Astrocyte (in vitro differentiated cells and primary cell): Measurements from ENCODE around the gene BOLA1. TPM values are rescaled to one million over a fixed set of nuclear protein-coding genes. Genes with fewer than 3 reads are reported as not detected.

Experiments used
- DNase-seq: peaks from one replicate; pipeline ENCODE4 v3.0.0-alpha.2; 2010; ENCODE audit warnings: low read depth
- FAIRE-seq: peaks from 2 replicates; lab custom pipeline; 2011; peaks lifted over from hg19 to GRCh38; lab: Jason Lieb, UNC
- H2AFZ ChIP-seq: 2 replicates; pipeline ENCODE4 v1.6.0; 2012; ENCODE audit warnings: low read depth, low read length, inconsistent platforms
- H3K27ac ChIP-seq: 2 replicates; pipeline ENCODE4 v1.5.1; 2011; ENCODE audit warnings: low read depth, low read length, inconsistent platforms
- H3K27me3 ChIP-seq: 2 replicates; pipeline ENCODE4 v1.6.0; 2011; ENCODE audit warnings: low read length, inconsistent platforms; ENCODE audit not compliant: insufficient read depth
- H3K36me3 ChIP-seq: 2 replicates; pipeline ENCODE4 v1.5.1; 2011; ENCODE audit warnings: low read length, inconsistent platforms; ENCODE audit not compliant: insufficient read depth
- H3K4me1 ChIP-seq: 2 replicates; pipeline ENCODE4 v1.5.1; 2011; ENCODE audit warnings: low read length, inconsistent platforms; ENCODE audit not compliant: insufficient read depth
- H3K4me2 ChIP-seq: 2 replicates; pipeline ENCODE4 v1.6.0; 2012; ENCODE audit warnings: low read length, inconsistent platforms
- H3K4me3 ChIP-seq: 2 replicates; pipeline ENCODE4 v1.5.1; 2011; ENCODE audit warnings: low read depth, mild to moderate bottlenecking, low read length, inconsistent platforms; ENCODE audit not compliant: insufficient read depth
- H3K79me2 ChIP-seq: 2 replicates; pipeline ENCODE4 v1.6.0; 2012; ENCODE audit warnings: mild to moderate bottlenecking, low read length, inconsistent platforms; ENCODE audit not compliant: insufficient read depth
- H3K9ac ChIP-seq: 2 replicates; pipeline ENCODE4 v1.6.0; 2012; ENCODE audit warnings: mild to moderate bottlenecking, low read length, inconsistent platforms
- H3K9me3 ChIP-seq: 2 replicates; pipeline ENCODE4 v1.5.1; 2012; ENCODE audit warnings: low read depth, mild to moderate bottlenecking, low read length, inconsistent platforms; ENCODE audit not compliant: insufficient read depth
- H4K20me1 ChIP-seq: 2 replicates; pipeline ENCODE4 v1.6.0; 2012; ENCODE audit warnings: low read length, inconsistent platforms; ENCODE audit not compliant: insufficient read depth
- H3K27ac Mint-ChIP-seq: one replicate; pipeline ENCODE4 v1.8.0; 2021; ENCODE audit warnings: mild to moderate bottlenecking, mixed read lengths; ENCODE audit not compliant: unreplicated experiment
- H3K27me3 Mint-ChIP-seq: one replicate; pipeline ENCODE4 v1.8.0; 2021; ENCODE audit warnings: low read depth, mixed read lengths; ENCODE audit not compliant: unreplicated experiment
- H3K36me3 Mint-ChIP-seq: one replicate; pipeline ENCODE4 v1.8.0; 2021; ENCODE audit warnings: low read depth, mixed read lengths; ENCODE audit not compliant: unreplicated experiment
- H3K4me1 Mint-ChIP-seq: one replicate; pipeline ENCODE4 v1.8.0; 2021; ENCODE audit warnings: low read depth, mixed read lengths; ENCODE audit not compliant: unreplicated experiment
- H3K4me3 Mint-ChIP-seq: one replicate; pipeline ENCODE4 v1.8.0; 2021; ENCODE audit warnings: mild to moderate bottlenecking, moderate library complexity, mixed read lengths; ENCODE audit not compliant: unreplicated experiment
- H3K9me3 Mint-ChIP-seq: one replicate; pipeline ENCODE4 v1.8.0; 2021; ENCODE audit warnings: mild to moderate bottlenecking, mixed read lengths; ENCODE audit not compliant: unreplicated experiment
- CTCF ChIP-seq: IDR thresholded peaks from 2 replicates; pipeline ENCODE4 v1.5.1; 2011; ENCODE audit warnings: low read depth, mild to moderate bottlenecking, inconsistent platforms, low read length, moderate library complexity; ENCODE audit not compliant: insufficient read depth
- EZH2 ChIP-seq: IDR thresholded peaks from 2 replicates; pipeline ENCODE4 v1.6.1; 2012; ENCODE audit warnings: mild to moderate bottlenecking, low read length, inconsistent platforms; ENCODE audit not compliant: insufficient read depth
- total RNA-seq: library from RNA; stranded (reverse); gene quantifications from 2 replicates; pipeline ENCODE4 v1.2.1, GENCODE V29; 2021

Gene BOLA1
- total RNA-seq, 1 donor from 2014 or later = 6.1 TPM

GRCh38 chr1:149933208-149933607 is 33.8 kb downstream of the BOLA1 start:
- Mint-ChIP-seq H3K4me1 (peaks cover 32% of the 10 kb centered on the region), H3K36me3 (peaks cover 24% of the 10 kb centered on the region), H3K27ac (no peak overlapping the region), H3K9me3 (peaks cover 4% of the 10 kb centered on the region), H3K27me3 (no peaks in the 10 kb centered on the region), H3K4me3 (no peak overlapping the region)
- DNase-seq (no peak), FAIRE-seq (no peak)
- no peaks in the 10 kb centered on the region for H4K20me1 ChIP-seq
- no peak overlapping the region for H2AFZ ChIP-seq
- H3K27ac ChIP-seq = no peak overlapping the region
- TF ChIP-seq EZH2 = no peak
- TF ChIP-seq CTCF = no peak
- no peak overlapping the region for H3K4me3 ChIP-seq
- H3K79me2 ChIP-seq = peaks cover 10% of the 10 kb centered on the region
- H3K27me3 ChIP-seq = no peaks in the 10 kb centered on the region
- H3K4me2 ChIP-seq = no peak overlapping the region
- H3K4me1 ChIP-seq = peaks cover 42% of the 10 kb centered on the region
- peaks cover 3% of the 10 kb centered on the region for H3K36me3 ChIP-seq
- no peaks in the 10 kb centered on the region for H3K9me3 ChIP-seq
- H3K9ac ChIP-seq = no peak overlapping the region

- H3K4me2 ChIP-seq = no peak overlapping the region
- TF ChIP-seq EZH2 = no peak
- TF ChIP-seq CTCF = no peak
- H3K27me3 ChIP-seq = no peaks in the 10 kb centered on the region
- no peaks in the 10 kb centered on the region for H4K20me1 ChIP-seq
- Mint-ChIP-seq H3K36me3 (peaks cover 24% of the 10 kb centered on the region), H3K4me1 (peaks cover 29% of the 10 kb centered on the region), H3K9me3 (peaks cover 4% of the 10 kb centered on the region), H3K27me3 (no peaks in the 10 kb centered on the region), H3K4me3 (no peak overlapping the region), H3K27ac (no peak overlapping the region)
- peaks cover 10% of the 10 kb centered on the region for H3K79me2 ChIP-seq
- DNase-seq (no peak), FAIRE-seq (no peak)
- H3K4me3 ChIP-seq = no peak overlapping the region
- H2AFZ ChIP-seq = no peak overlapping the region
- H3K9ac ChIP-seq = no peak overlapping the region
- H3K36me3 ChIP-seq = peaks cover 3% of the 10 kb centered on the region
- H3K27ac ChIP-seq = no peak overlapping the region
- H3K9me3 ChIP-seq = no peaks in the 10 kb centered on the region
- H3K4me1 ChIP-seq = peaks cover 44% of the 10 kb centered on the region
Measured at GRCh38 chr1:149934356-149934755, 35.0 kb downstream of the BOLA1 start.

DNA sequence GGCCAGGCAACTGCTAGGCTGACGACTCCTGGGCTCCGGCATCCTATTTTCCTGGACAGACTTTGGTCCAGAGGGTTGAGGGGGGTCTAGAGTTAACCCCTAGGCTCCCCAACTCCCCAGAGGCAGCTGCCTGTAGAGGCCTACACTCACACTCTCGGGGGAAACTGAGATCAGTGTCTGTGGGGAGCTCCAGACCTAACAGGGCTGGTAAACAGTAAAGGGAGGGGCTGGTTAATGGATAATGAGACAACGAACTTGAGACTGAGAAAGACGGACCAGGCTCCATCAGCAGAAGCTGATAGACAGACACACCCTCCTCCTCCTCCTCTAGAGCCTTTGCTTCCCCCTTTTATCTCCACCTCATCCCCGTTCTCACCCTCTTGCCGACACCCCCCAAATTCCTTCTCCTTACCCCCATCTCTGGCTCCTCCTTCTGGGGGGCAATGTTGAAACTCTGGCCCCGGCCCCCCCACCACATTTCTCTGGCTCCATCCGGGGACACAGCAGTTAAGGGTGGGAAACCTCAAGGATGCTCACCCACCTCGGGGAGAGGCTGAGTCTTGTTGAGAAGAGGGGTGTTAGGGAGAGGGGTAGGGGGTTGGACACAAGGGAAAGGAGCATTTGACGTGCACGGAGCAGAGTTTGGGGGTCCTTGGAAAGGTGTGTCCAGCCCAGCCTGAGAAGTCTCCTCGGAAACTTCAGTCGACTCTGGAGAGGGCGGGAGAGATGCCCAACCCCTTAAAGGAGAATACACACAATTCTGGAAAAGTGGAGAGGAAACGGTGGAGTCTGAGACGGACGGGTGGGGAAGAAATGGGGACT is 37.0 kb downstream of the BOLA1 start, which contains the start of gene MTMR11:
Gene MTMR11, minus strand, starts transcription at position 710 of the 822 bp plus-strand sequence. Its CDS starts 232 bp downstream, at position 478.
- peak within 1 kb of the TSS; percentile 48 for H3K27ac Mint-ChIP-seq
- Histone ChIP-seq H3K79me2 (peaks cover 10% of the 10 kb centered on the region), H4K20me1 (no peaks in the 10 kb centered on the region), H3K9me3 (no peaks in the 10 kb centered on the region), H3K27me3 (no peaks in the 10 kb centered on the region), H3K9ac (peak within 1 kb of the TSS; percentile 88), H3K4me2 (peak within 1 kb of the TSS; percentile 100), H3K36me3 (peaks cover 3% of the 10 kb centered on the region), H3K4me1 (peaks cover 39% of the 10 kb centered on the region), H2AFZ (peak within 1 kb of the TSS; percentile 82), H3K4me3 (peak within 1 kb of the TSS; percentile 86), H3K27ac (peak within 1 kb of the TSS; percentile 35)
- H3K4me3 Mint-ChIP-seq = peak within 1 kb of the TSS; percentile 74
- TF ChIP-seq CTCF (no peak), EZH2 (no peak)
- H3K4me1 Mint-ChIP-seq = peaks cover 39% of the 10 kb centered on the region
- peaks cover 16% of the 10 kb centered on the region for H3K36me3 Mint-ChIP-seq
- no peak for DNase-seq
- FAIRE-seq = no peak
- H3K9me3 Mint-ChIP-seq = peaks cover 3% of the 10 kb centered on the region
- no peaks in the 10 kb centered on the region for H3K27me3 Mint-ChIP-seq
